ENCODE data around the gene CNR1. TPM values are rescaled to one million over a fixed set of nuclear protein-coding genes. Genes with fewer than 3 reads are reported as not detected.
A peak's percentile ranks its signal among the peaks of the same experiment; 100 is the strongest.

The CNR1 gene
- total and polyA plus RNA-seq, 4 experiments from 2014 or later: not detected

DNA sequence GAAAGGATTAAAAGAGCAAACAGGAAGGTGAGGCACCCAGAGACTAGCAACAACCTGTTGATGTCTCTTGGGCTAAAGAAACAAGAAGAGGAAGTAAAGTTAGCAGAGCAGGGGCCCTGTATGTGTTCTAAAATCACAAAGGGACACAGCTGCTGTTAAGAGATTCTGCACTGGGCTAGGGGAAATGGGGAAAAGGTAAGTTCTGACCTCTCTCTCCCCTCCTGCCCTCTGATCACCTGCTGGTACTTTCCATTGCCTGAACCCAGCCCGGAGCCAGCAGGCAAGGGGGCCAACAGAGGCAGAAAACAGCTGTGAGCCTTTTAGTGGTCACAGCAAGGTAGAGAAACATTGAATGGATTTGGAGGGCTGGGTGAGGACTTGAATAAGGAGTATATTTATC, 13.5 kb upstream of the CNR1 start:
- ChIA-PET CTCF (ENCODE audit: partially characterized antibody) (no interaction called here), POLR2A (ENCODE audit: partially characterized antibody) (no interaction called here)
- no peak for DNase-seq
- Mint-ChIP-seq H3K27ac (no peak overlapping the region), H3K36me3 (no peaks in the 10 kb centered on the region), H3K4me3 (no peak overlapping the region), H3K27me3 (peaks cover 16 to 26% of the 10 kb centered on the region in 2 donors), H3K9me3 (peaks cover 0 to 7% (median 2%) of the 10 kb centered on the region in 8 donors), H3K4me1 (no peaks in the 10 kb centered on the region)
- H3K36me3 ChIP-seq (ENCODE audit: insufficient read depth, low read length): no peaks in the 10 kb centered on the region
- H3K4me3 ChIP-seq (ENCODE audit: low read length in 2 of 2): no peak overlapping the region
- no peaks in the 10 kb centered on the region for H3K27me3 ChIP-seq (ENCODE audit: insufficient read depth, low read length)
- intact Hi-C loops (cut with micrococcal nuclease): no loop called here
- H3K9me3 ChIP-seq (ENCODE audit: control insufficient read depth in 1 of 2, low read length in 2 of 2): no peaks in the 10 kb centered on the region
- H3K27ac ChIP-seq (ENCODE audit: low read depth, low read length): no peak overlapping the region
- H3K4me1 ChIP-seq (ENCODE audit: insufficient read depth, low read length): no peaks in the 10 kb centered on the region

DNA sequence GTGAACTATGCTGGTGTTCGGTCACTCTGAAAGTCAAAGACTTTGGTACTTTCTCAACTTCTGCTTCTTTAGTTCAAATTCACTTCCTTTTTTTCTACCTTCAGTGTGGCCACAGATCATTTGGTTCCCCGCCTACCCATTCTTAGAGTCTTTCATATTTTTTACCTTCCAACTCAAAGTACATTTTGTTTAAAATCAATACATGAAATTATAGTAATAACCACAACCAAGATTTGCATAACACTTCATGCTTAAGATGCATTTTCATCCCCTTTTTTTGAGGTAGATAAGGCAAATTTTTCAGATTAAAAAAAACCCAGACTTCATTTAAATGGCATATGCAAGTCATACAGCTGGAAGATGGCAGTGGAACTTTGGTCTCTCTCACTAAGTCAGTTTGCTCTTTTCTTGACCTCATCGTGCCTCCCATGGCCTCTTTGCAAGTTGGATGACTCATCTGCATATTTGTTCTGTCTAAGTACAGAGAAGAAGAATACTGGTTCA, 11.9 kb upstream of the CNR1 start:
- Histone ChIP-seq H3K4me1 (ENCODE audit: insufficient read depth, low read length) (no peaks in the 10 kb centered on the region), H3K36me3 (ENCODE audit: insufficient read depth, low read length) (no peaks in the 10 kb centered on the region), H3K27me3 (ENCODE audit: insufficient read depth, low read length) (no peaks in the 10 kb centered on the region), H3K4me3 (ENCODE audit: low read length in 2 of 2) (no peak overlapping the region), H3K9me3 (ENCODE audit: control insufficient read depth in 1 of 2, low read length in 2 of 2) (no peaks in the 10 kb centered on the region), H3K27ac (ENCODE audit: low read depth, low read length) (no peak overlapping the region)
- H3K4me1 Mint-ChIP-seq: no peaks in the 10 kb centered on the region
- H3K36me3 Mint-ChIP-seq: no peaks in the 10 kb centered on the region
- no peak overlapping the region for H3K4me3 Mint-ChIP-seq
- no peak for DNase-seq
- peaks cover 0 to 7% (median 2%) of the 10 kb centered on the region in 8 donors for H3K9me3 Mint-ChIP-seq
- ChIA-PET POLR2A (ENCODE audit: partially characterized antibody) (no interaction called here), CTCF (ENCODE audit: partially characterized antibody) (no interaction called here)
- H3K27ac Mint-ChIP-seq: no peak overlapping the region
- peaks cover 22 to 29% of the 10 kb centered on the region in 2 donors for H3K27me3 Mint-ChIP-seq
- intact Hi-C loops (cut with micrococcal nuclease): no loop called here

DNA sequence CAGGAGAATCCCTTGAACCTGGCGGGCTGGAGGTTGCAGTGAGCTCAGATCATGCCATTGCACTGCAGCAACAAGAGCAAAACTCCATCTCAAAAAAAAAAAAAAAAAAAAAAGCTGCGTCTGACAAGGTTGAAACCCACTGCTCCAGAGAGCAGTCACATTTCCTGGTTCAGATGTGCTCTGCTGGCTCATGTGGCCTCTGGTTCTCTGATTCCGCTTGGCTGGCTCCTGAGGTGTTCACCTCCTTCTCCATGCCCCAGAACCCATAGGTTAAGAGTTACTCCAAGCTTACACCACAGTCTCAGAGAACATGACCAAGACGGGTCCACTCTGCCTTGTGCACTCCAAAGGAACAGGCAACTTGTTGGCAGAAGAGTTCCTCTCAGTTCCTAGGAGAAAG, 8.8 kb upstream of the CNR1 start:
- CTCF ChIA-PET (ENCODE audit: partially characterized antibody): no interaction called here

DNA sequence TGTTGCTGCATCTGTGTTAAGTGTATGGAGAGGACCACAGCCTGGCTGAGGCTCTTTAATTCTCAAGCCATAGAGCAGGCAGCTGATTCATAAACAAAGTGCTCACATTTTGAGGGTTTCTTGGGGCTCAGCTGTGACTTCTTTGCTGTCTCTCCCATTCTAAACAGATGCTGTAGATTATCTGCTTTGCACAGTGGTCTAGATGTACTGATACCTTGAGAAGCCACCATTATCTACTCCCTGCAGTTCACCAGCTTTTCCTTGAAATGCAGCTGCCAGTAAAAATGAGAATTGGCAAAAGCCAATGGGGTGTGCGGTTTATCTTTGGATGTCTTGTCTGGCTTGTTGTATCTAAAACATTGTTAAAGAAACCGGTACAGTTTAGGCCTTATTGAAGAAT, 5.2 kb upstream of the CNR1 start:
- no peaks in the 10 kb centered on the region for H3K36me3 ChIP-seq (ENCODE audit: insufficient read depth, low read length)
- peaks cover 7% of the 10 kb centered on the region for H3K27me3 ChIP-seq (ENCODE audit: insufficient read depth, low read length)
- POLR2A ChIA-PET (ENCODE audit: partially characterized antibody): no interaction called here
- H3K9me3 Mint-ChIP-seq: peaks cover 0 to 3% (median 0%) of the 10 kb centered on the region in 8 donors
- H3K9me3 ChIP-seq (ENCODE audit: control insufficient read depth in 1 of 2, low read length in 2 of 2): no peaks in the 10 kb centered on the region
- H3K4me1 Mint-ChIP-seq: peaks cover 7 to 10% (median 9%) of the 10 kb centered on the region in 4 donors
- peaks cover 40 to 55% of the 10 kb centered on the region in 2 donors for H3K27me3 Mint-ChIP-seq
- no peaks in the 10 kb centered on the region for H3K4me1 ChIP-seq (ENCODE audit: insufficient read depth, low read length)
- intact Hi-C loops (cut with micrococcal nuclease): no loop called here
- no peak overlapping the region for H3K4me3 Mint-ChIP-seq
- CTCF ChIA-PET (ENCODE audit: partially characterized antibody): no interaction called here
- no peak overlapping the region for H3K27ac Mint-ChIP-seq
- no peaks in the 10 kb centered on the region for H3K36me3 Mint-ChIP-seq
- DNase-seq: no peak
- no peak overlapping the region for H3K27ac ChIP-seq (ENCODE audit: low read depth, low read length)
- no peak overlapping the region for H3K4me3 ChIP-seq (ENCODE audit: low read length in 2 of 2)

More for the DNA sequence above, 8.8 kb upstream of the CNR1 start:
- intact Hi-C loops (cut with micrococcal nuclease): no loop called here
- POLR2A ChIA-PET (ENCODE audit: partially characterized antibody): no interaction called here
- Mint-ChIP-seq H3K27me3 (peaks cover 29% of the 10 kb centered on the region in 2 donors), H3K4me3 (no peak overlapping the region), H3K36me3 (no peaks in the 10 kb centered on the region), H3K9me3 (peaks cover 0 to 4% (median 0%) of the 10 kb centered on the region in 8 donors), H3K4me1 (no peaks in the 10 kb centered on the region), H3K27ac (no peak overlapping the region)
- H3K27ac ChIP-seq (ENCODE audit: low read depth, low read length): no peak overlapping the region
- no peaks in the 10 kb centered on the region for H3K9me3 ChIP-seq (ENCODE audit: control insufficient read depth in 1 of 2, low read length in 2 of 2)
- DNase-seq: no peak
- no peak overlapping the region for H3K4me3 ChIP-seq (ENCODE audit: low read length in 2 of 2)
- H3K4me1 ChIP-seq (ENCODE audit: insufficient read depth, low read length): no peaks in the 10 kb centered on the region
- no peaks in the 10 kb centered on the region for H3K36me3 ChIP-seq (ENCODE audit: insufficient read depth, low read length)
- no peaks in the 10 kb centered on the region for H3K27me3 ChIP-seq (ENCODE audit: insufficient read depth, low read length)

DNA sequence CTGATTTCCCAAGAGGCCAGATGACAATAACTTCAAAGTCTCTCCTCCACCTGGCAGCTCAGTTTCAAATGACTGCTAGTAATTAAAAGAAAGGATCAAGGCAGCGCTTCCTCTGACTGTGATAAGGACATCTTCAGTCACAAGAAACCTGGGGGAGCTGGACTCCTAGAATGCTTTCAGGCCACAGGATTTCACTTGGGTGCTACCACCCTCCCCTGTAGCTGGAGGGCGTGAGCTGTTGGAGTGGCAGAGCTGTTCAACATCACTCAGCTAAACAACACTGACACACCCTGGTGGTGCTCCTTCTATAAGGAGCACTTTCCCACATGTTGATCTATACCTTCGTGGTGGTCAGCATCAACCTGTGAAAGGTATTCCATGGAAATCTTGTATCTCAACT, 2.2 kb upstream of the CNR1 start:
- no peak for DNase-seq
- Mint-ChIP-seq H3K4me1 (peaks cover 11 to 19% (median 16%) of the 10 kb centered on the region in 4 donors), H3K36me3 (no peaks in the 10 kb centered on the region), H3K4me3 (peak overlapping the region in 4 of 8 donors; percentile 33 to 67 (median 57)), H3K27me3 (peaks cover 47 to 57% of the 10 kb centered on the region in 2 donors), H3K9me3 (peaks cover 0 to 5% (median 0%) of the 10 kb centered on the region in 8 donors), H3K27ac (no peak overlapping the region)
- Histone ChIP-seq H3K4me1 (ENCODE audit: insufficient read depth, low read length) (peaks cover 8% of the 10 kb centered on the region), H3K36me3 (ENCODE audit: insufficient read depth, low read length) (no peaks in the 10 kb centered on the region), H3K27me3 (ENCODE audit: insufficient read depth, low read length) (peaks cover 7% of the 10 kb centered on the region), H3K27ac (ENCODE audit: low read depth, low read length) (no peak overlapping the region), H3K4me3 (ENCODE audit: low read length in 2 of 2) (no peak overlapping the region), H3K9me3 (ENCODE audit: control insufficient read depth in 1 of 2, low read length in 2 of 2) (no peaks in the 10 kb centered on the region)
- CTCF ChIA-PET (ENCODE audit: partially characterized antibody): no interaction called here
- POLR2A ChIA-PET (ENCODE audit: partially characterized antibody): no interaction called here
- intact Hi-C loops (cut with micrococcal nuclease): no loop called here

DNA sequence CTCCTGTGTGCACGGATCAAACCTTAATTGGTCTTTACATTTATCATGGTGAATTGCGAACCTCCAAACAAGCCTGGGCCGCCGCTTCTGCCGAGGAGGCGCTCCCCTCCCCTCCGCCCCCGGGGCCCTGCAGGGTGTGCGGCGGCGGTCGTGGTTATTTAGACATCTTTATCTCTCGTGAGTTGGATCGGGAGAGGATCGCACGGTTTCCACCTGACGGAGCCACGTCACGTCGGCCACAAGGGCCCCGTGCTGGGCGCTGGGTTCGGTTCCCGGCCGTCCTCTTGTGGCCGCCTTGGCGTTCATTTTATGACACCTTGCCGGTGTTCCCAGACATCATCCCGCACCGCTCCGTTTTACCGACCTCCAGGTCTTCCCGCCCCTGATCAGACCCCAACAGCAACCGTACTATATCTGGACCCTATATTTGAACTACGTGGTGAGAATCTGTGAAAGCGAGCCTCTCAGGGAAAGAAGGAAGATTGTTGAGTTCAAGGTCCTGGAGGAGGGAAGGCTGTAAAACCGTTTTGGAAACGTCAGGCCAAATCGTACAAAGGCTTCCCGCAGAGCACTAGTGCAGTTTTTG, 1.3 kb upstream of the CNR1 start:
- peaks cover 11 to 19% (median 16%) of the 10 kb centered on the region in 4 donors for H3K4me1 Mint-ChIP-seq
- POLR2A ChIA-PET (ENCODE audit: partially characterized antibody): no interaction called here
- Histone ChIP-seq H3K27me3 (ENCODE audit: insufficient read depth, low read length) (peaks cover 7% of the 10 kb centered on the region), H3K4me3 (ENCODE audit: low read length in 2 of 2) (no peak overlapping the region), H3K27ac (ENCODE audit: low read depth, low read length) (no peak overlapping the region), H3K9me3 (ENCODE audit: control insufficient read depth in 1 of 2, low read length in 2 of 2) (no peaks in the 10 kb centered on the region), H3K36me3 (ENCODE audit: insufficient read depth, low read length) (no peaks in the 10 kb centered on the region), H3K4me1 (ENCODE audit: insufficient read depth, low read length) (peaks cover 8% of the 10 kb centered on the region)
- intact Hi-C loops (cut with micrococcal nuclease): no loop called here
- no peak for DNase-seq
- H3K27ac Mint-ChIP-seq: no peak overlapping the region
- CTCF ChIA-PET (ENCODE audit: partially characterized antibody): no interaction called here
- peak overlapping the region; percentile 48 to 78 (median 63) for H3K4me3 Mint-ChIP-seq
- H3K9me3 Mint-ChIP-seq: peaks cover 0 to 5% (median 0%) of the 10 kb centered on the region in 8 donors
- no peaks in the 10 kb centered on the region for H3K36me3 Mint-ChIP-seq
- peaks cover 48 to 57% of the 10 kb centered on the region in 2 donors for H3K27me3 Mint-ChIP-seq

DNA sequence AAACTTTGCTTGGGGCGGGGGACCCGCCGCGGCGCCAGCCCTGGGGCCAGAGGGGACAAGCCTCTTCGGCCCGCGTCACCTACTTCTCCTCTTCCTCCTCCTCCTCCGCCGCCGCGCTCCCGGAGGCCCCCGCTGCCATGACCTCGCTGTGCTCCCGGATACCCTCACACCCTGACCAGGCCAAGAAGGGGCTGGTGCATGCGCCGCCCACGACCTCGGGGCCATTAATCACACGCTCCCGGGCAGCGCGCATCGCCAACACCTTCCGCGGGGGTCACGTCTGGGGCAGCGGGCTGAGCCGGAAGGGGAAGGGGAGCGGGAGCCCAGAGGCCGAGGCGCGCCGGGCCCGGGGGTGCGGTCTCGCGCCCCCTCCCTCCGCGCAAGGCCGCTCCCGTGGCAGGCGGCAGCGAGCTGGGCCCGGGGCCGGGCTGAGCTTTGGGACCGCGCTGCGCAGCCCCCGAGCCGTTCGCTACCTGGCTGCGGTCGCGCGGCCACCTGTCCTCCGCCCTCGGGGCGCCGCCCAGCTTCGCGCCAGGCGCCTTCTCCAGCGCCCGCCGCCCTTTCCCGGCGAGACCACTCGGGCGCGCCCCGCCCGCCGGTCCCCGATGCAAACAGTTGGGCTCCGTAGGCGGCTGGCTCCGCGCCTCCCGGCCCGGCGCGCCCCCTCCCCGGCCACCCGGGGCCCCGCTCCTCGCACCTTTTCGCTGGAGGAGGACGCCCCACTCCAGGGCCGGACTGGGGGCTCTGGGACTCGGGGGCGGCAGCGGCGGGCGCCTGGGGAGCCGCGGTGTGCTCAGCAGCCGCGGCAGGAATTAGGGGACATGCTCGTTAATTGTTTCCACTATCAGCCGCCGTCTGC, 575 bp upstream of the CNR1 start:
- Mint-ChIP-seq H3K9me3 (peaks cover 0 to 5% (median 0%) of the 10 kb centered on the region in 8 donors), H3K36me3 (no peaks in the 10 kb centered on the region), H3K27me3 (peaks cover 48 to 59% of the 10 kb centered on the region in 2 donors), H3K27ac (no peak overlapping the region), H3K4me3 (peak overlapping the region in 7 of 8 donors; percentile 32 to 81 (median 63)), H3K4me1 (peaks cover 11 to 19% (median 16%) of the 10 kb centered on the region in 4 donors)
- Histone ChIP-seq H3K9me3 (ENCODE audit: control insufficient read depth in 1 of 2, low read length in 2 of 2) (no peaks in the 10 kb centered on the region), H3K4me3 (ENCODE audit: low read length in 2 of 2) (no peak overlapping the region), H3K27ac (ENCODE audit: low read depth, low read length) (no peak overlapping the region), H3K4me1 (ENCODE audit: insufficient read depth, low read length) (peaks cover 8% of the 10 kb centered on the region), H3K36me3 (ENCODE audit: insufficient read depth, low read length) (no peaks in the 10 kb centered on the region), H3K27me3 (ENCODE audit: insufficient read depth, low read length) (peaks cover 7% of the 10 kb centered on the region)
- intact Hi-C loops (cut with micrococcal nuclease): no loop called here
- DNase-seq: no peak
- POLR2A ChIA-PET (ENCODE audit: partially characterized antibody): no interaction called here
- CTCF ChIA-PET (ENCODE audit: partially characterized antibody): no interaction called here
